Neuronal stem cell (in vitro differentiated cells): ENCODE data around the gene PRKD3.

Source experiments
- DNase-seq: peaks from one replicate; pipeline ENCODE4 v3.0.0-alpha.2; 2013; ENCODE audit warnings: low spot score
- H2AFZ ChIP-seq: one replicate; pipeline ENCODE4 v1.6.1; 2013; ENCODE audit warnings: mild to moderate bottlenecking, low read length, inconsistent platforms
- H2AK5ac ChIP-seq: 2 replicates; pipeline ENCODE4 v1.6.1; 2013; ENCODE audit warnings: low read depth, mild to moderate bottlenecking, inconsistent platforms, low read length, moderate library complexity, mixed read lengths
- H2BK120ac ChIP-seq: 2 replicates; pipeline ENCODE4 v1.6.1; 2013; ENCODE audit warnings: low read depth, mild to moderate bottlenecking, inconsistent platforms, low read length, moderate library complexity, mixed read lengths
- H2BK12ac ChIP-seq: one replicate; pipeline ENCODE4 v1.6.1; 2013; ENCODE audit warnings: low read length, inconsistent platforms
- H2BK15ac ChIP-seq: 2 replicates; pipeline ENCODE4 v1.6.1; 2013; ENCODE audit warnings: mild to moderate bottlenecking, low read length, inconsistent platforms, mixed read lengths
- H2BK5ac ChIP-seq: one replicate; pipeline ENCODE4 v1.6.1; 2013; ENCODE audit warnings: inconsistent platforms, mild to moderate bottlenecking, low read length, moderate library complexity
- H3K14ac ChIP-seq: one replicate; pipeline ENCODE4 v1.6.1; 2013; ENCODE audit warnings: low read length, inconsistent platforms
- H3K18ac ChIP-seq: 2 replicates; pipeline ENCODE4 v1.6.1; 2013; ENCODE audit warnings: low read length, inconsistent platforms
- H3K23ac ChIP-seq: 2 replicates; pipeline ENCODE4 v1.6.1; 2013; ENCODE audit warnings: low read depth, mild to moderate bottlenecking, mixed read lengths, low read length, inconsistent platforms; ENCODE audit not compliant: poor library complexity
- H3K27ac ChIP-seq: replicated peaks from 3 replicates; pipeline ENCODE4 v1.5.1; 2013; ENCODE audit warnings: low read length, inconsistent platforms
- H3K27me3 ChIP-seq, 3 experiments: 2 replicates each; pipeline ENCODE4 v1.6.1; 2013; ENCODE audit warnings: low read length in 3 of 3, mild to moderate bottlenecking in 2 of 3, inconsistent platforms in 1 of 3, low read depth in 1 of 3, mixed read lengths in 1 of 3, moderate library complexity in 1 of 3; ENCODE audit not compliant: control insufficient read depth in 3 of 3, insufficient read depth in 3 of 3
- H3K36me3 ChIP-seq, 2 donors: replicated peaks in 1 of 2; 2 replicates each; pipeline ENCODE4 v1.6.1; 2013; ENCODE audit warnings: low read length in 2 of 2; ENCODE audit not compliant: control insufficient read depth in 2 of 2, insufficient read depth in 2 of 2
- H3K4ac ChIP-seq: 2 replicates; pipeline ENCODE4 v1.6.1; 2013; ENCODE audit warnings: inconsistent platforms, mild to moderate bottlenecking, low read length, moderate library complexity
- H3K4me1 ChIP-seq, 2 donors: 1 replicate in 1 of 2; 2 replicates in 1 of 2; pipeline ENCODE4 v1.6.1; 2013; ENCODE audit warnings: low read length in 2 of 2, low read depth in 1 of 2; ENCODE audit not compliant: control insufficient read depth in 2 of 2, insufficient read depth in 1 of 2
- H3K4me2 ChIP-seq: one replicate; pipeline ENCODE4 v1.6.1; 2013; ENCODE audit warnings: mild to moderate bottlenecking, low read length, inconsistent platforms; ENCODE audit not compliant: insufficient read depth, poor library complexity, severe bottlenecking
- H3K4me3 ChIP-seq, 2 donors: 2 replicates each; pipeline ENCODE4 v1.5.1; 2013; ENCODE audit warnings: low read length in 2 of 2, mild to moderate bottlenecking in 2 of 2, inconsistent platforms in 1 of 2, moderate library complexity in 1 of 2
- H3K79me1 ChIP-seq: one replicate; pipeline ENCODE4 v1.6.1; 2013; ENCODE audit warnings: low read depth, mild to moderate bottlenecking, inconsistent platforms, low read length, moderate library complexity
- H3K9ac ChIP-seq: one replicate; pipeline ENCODE4 v1.6.1; 2013; ENCODE audit warnings: mild to moderate bottlenecking, low read depth, low read length, inconsistent platforms; ENCODE audit not compliant: poor library complexity
- H3K9me3 ChIP-seq, 2 donors: replicated peaks in 1 of 2; 2 replicates each; pipeline versions ENCODE3 to v1.6.1; 2013; ENCODE audit warnings: low read length in 2 of 2, mild to moderate bottlenecking in 2 of 2, inconsistent platforms in 1 of 2, low read depth in 1 of 2, mixed read lengths in 1 of 2, moderate library complexity in 1 of 2; ENCODE audit not compliant: control insufficient read depth in 2 of 2, insufficient read depth in 1 of 2
- H4K8ac ChIP-seq: one replicate; pipeline ENCODE4 v1.6.1; 2013; ENCODE audit warnings: low read depth, mild to moderate bottlenecking, inconsistent platforms, low read length, moderate library complexity
- H4K91ac ChIP-seq: one replicate; pipeline ENCODE4 v1.6.1; 2013; ENCODE audit warnings: low read length, low read depth, mild to moderate bottlenecking, inconsistent platforms; ENCODE audit not compliant: poor library complexity
- WGBS, 2 donors: extraction: QIAGEN DNeasy Blood & Tissue Kit; methylation state at CpG; one replicate each; pipeline ENCODE4 v1.1.7; 2013; ENCODE audit warnings: missing lambda C conversion rate in 2 of 2, mixed read lengths in 1 of 2; ENCODE audit not compliant: insufficient read length in 2 of 2, insufficient replicate concordance in 1 of 2; ENCODE audit errors: extremely low coverage in 2 of 2; 5-methylcytosine and 5-hydroxymethylcytosine counted together

The PRKD3 gene

DNA sequence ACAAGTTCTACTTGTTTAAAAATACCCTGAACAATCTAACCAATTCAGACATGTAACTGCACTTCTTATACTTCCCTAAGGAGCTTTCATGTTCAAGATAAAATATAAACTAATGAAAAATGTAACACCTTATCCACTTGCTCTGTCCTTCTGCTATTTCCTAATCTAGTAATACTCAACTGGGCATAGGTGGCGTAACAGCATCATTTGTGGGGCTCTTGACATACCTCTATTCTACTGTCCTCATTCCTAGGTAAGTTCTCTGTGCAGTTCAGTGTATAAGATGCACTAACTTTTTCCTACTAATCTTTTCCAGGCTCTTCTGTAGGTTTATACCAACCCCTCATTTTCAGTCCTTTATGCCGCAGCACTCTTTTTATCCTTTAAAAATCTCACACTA is 36.7 kb downstream of the PRKD3 start:
- Histone ChIP-seq H3K4me2 (no peak overlapping the region), H3K27me3 (no peaks in the 10 kb centered on the region), H2BK12ac (no peak overlapping the region), H3K14ac (no peak overlapping the region), H3K4me1 (no peaks in the 10 kb centered on the region), H2BK15ac (no peak overlapping the region), H4K91ac (no peak overlapping the region), H3K9me3 (no peaks in the 10 kb centered on the region), H3K27ac (no peak overlapping the region), H2BK5ac (no peak overlapping the region), H4K8ac (no peak overlapping the region), H3K4me3 (no peak overlapping the region), H3K18ac (no peak overlapping the region), H3K23ac (no peak overlapping the region), H2AK5ac (no peak overlapping the region), H3K79me1 (no peaks in the 10 kb centered on the region), H2BK120ac (no peak overlapping the region), H3K9ac (no peak overlapping the region), H2AFZ (no peak overlapping the region), H3K4ac (no peak overlapping the region), H3K36me3 (peaks cover 5 to 96% of the 10 kb centered on the region in 2 donors)
- WGBS, 2 donors, result no CpG with 5 or more reads among the region's 2 CpGs
- no peak for DNase-seq

DNA sequence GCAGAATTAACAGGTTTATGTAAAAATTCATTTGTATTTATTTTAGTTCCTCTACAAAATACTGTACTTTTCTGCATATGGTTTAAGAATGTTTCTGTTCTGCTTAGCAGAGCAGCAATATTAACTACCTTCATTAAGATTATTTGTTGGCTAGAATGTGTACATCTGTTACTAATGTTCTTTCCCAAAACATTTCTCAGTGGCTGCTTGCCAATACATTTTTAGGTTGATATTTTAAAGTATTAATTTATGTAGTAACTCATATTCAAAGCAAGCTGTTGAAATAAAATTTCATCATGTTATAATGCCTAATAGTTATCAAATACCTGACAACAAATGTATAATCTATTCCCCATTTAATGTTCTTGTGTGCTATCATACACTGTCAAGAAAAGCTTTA is 40.3 kb downstream of the PRKD3 start:
- no peak overlapping the region for H2BK15ac ChIP-seq
- H3K9me3 ChIP-seq, result no peaks in the 10 kb centered on the region
- H2AFZ ChIP-seq, result no peak overlapping the region
- H3K27ac ChIP-seq, result no peak overlapping the region
- no peak overlapping the region for H3K4me2 ChIP-seq
- H2BK120ac ChIP-seq, result no peak overlapping the region
- no peaks in the 10 kb centered on the region for H3K79me1 ChIP-seq
- H3K4me1 ChIP-seq, result no peaks in the 10 kb centered on the region
- no peak overlapping the region for H2BK12ac ChIP-seq
- no peaks in the 10 kb centered on the region for H3K27me3 ChIP-seq
- H3K4ac ChIP-seq, result no peak overlapping the region
- no peak overlapping the region for H2BK5ac ChIP-seq
- H3K4me3 ChIP-seq, result no peak overlapping the region
- DNase-seq, result no peak
- no peak overlapping the region for H3K23ac ChIP-seq
- H3K18ac ChIP-seq, result no peak overlapping the region
- H3K36me3 ChIP-seq, result peaks cover 6 to 96% of the 10 kb centered on the region in 2 donors
- no peak overlapping the region for H3K9ac ChIP-seq
- H3K14ac ChIP-seq, result no peak overlapping the region
- H4K91ac ChIP-seq, result no peak overlapping the region
- no peak overlapping the region for H2AK5ac ChIP-seq
- H4K8ac ChIP-seq, result no peak overlapping the region

DNA sequence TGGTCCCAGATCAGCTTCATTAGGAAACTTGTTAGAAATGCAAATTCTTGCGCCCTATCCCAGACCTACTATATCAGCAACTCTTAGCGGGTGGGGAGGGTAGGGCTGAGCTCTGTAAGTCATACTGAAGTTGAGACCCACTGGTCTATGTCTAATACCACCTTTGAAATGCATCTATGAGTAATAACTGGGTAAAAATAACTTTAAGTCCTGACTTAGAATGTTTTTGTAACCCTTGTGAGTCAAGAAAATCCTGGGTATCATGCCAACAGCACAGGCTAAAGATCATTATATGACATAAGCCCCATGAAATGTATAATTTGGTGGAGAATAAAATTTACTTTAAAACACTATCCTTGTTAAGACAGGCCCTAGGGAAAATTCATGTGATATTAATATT is 41.4 kb downstream of the PRKD3 start:
- Histone ChIP-seq H3K79me1 (no peaks in the 10 kb centered on the region), H4K91ac (no peak overlapping the region), H3K4me3 (no peak overlapping the region), H3K27me3 (no peaks in the 10 kb centered on the region), H2AFZ (no peak overlapping the region), H4K8ac (no peak overlapping the region), H3K9me3 (no peaks in the 10 kb centered on the region), H2BK12ac (no peak overlapping the region), H3K23ac (no peak overlapping the region), H2BK15ac (no peak overlapping the region), H3K18ac (no peak overlapping the region), H3K4me2 (no peak overlapping the region), H3K4ac (no peak overlapping the region), H2BK5ac (no peak overlapping the region), H3K9ac (no peak overlapping the region), H3K27ac (no peak overlapping the region), H3K4me1 (no peaks in the 10 kb centered on the region), H2AK5ac (no peak overlapping the region), H3K36me3 (peaks cover 6 to 96% of the 10 kb centered on the region in 2 donors), H2BK120ac (no peak overlapping the region), H3K14ac (no peak overlapping the region)
- no peak for DNase-seq
- WGBS, 2 donors, result no CpG with 5 or more reads among the region's 2 CpGs

GRCh38 chr2:37282746-37283145 is 41.9 kb downstream of the PRKD3 start:
- H3K4me1 ChIP-seq, result no peaks in the 10 kb centered on the region
- H2BK120ac ChIP-seq, result no peak overlapping the region
- no peak overlapping the region for H3K9ac ChIP-seq
- WGBS, 2 donors, result no CpG with 5 or more reads among the region's 2 CpGs
- no peak overlapping the region for H3K14ac ChIP-seq
- no peak overlapping the region for H2BK5ac ChIP-seq
- no peak overlapping the region for H3K18ac ChIP-seq
- no peak overlapping the region for H3K4me2 ChIP-seq
- H2AK5ac ChIP-seq, result no peak overlapping the region
- no peak overlapping the region for H3K4ac ChIP-seq
- H3K27ac ChIP-seq, result no peak overlapping the region
- no peak overlapping the region for H3K23ac ChIP-seq
- peaks cover 6 to 96% of the 10 kb centered on the region in 2 donors for H3K36me3 ChIP-seq
- no peaks in the 10 kb centered on the region for H3K9me3 ChIP-seq
- no peaks in the 10 kb centered on the region for H3K27me3 ChIP-seq
- no peaks in the 10 kb centered on the region for H3K79me1 ChIP-seq
- no peak overlapping the region for H2BK12ac ChIP-seq
- H4K91ac ChIP-seq, result no peak overlapping the region
- no peak for DNase-seq
- no peak overlapping the region for H2BK15ac ChIP-seq
- H2AFZ ChIP-seq, result no peak overlapping the region
- no peak overlapping the region for H4K8ac ChIP-seq
- no peak overlapping the region for H3K4me3 ChIP-seq
